Hepatocyte (in vitro differentiated cells): ENCODE results near the gene PRKRIP1.
"Not testable (repeated sequence)": the region's sequence is repeated elsewhere in the genome, so short reads cannot be mapped to it uniquely, and the experiment has no call there.

Source experiments
- CTCF ChIP-seq: fragments of 200-600 bp; sonication (generic); IDR thresholded peaks from 2 replicates; pipeline ENCODE4 v1.5.1; 2016; ENCODE audit warnings: antibody characterized with exemption, mild to moderate bottlenecking; ENCODE audit not compliant: poor library complexity
- EZH2 ChIP-seq: fragments of 200-600 bp; sonication (generic); IDR thresholded peaks from 2 replicates; pipeline ENCODE4 v1.6.1; 2016; ENCODE audit warnings: antibody characterized with exemption, mild to moderate bottlenecking, borderline replicate concordance

- TF ChIP-seq EZH2, CTCF: not testable (repeated sequence)
Measured at GRCh38 chr7:102474116-102474515, 78.0 kb downstream of the PRKRIP1 start.
